SU-DHL-6 (cell line): ENCODE data around the gene LHX2.

Experiments used
- CTCF ChIP-seq: fragments of 200-600 bp; sonication (generic); IDR thresholded peaks from one replicate; pipeline ENCODE4 v1.5.1; 2017; ENCODE audit warnings: antibody characterized with exemption, mild to moderate bottlenecking, low read length, moderate library complexity; ENCODE audit not compliant: insufficient read depth, poor library complexity, severe bottlenecking
- EZH2phosphoT487 ChIP-seq: fragments of 200-600 bp; sonication (generic), shearing (Covaris generic); conservative IDR thresholded peaks from 2 replicates; pipeline ENCODE4 v1.6.1; 2018; ENCODE audit warnings: mild to moderate bottlenecking, antibody characterized with exemption, low read length, moderate library complexity, mixed read lengths

GRCh38 chr9:124001866-124002525, 9.6 kb upstream of the LHX2 start:
- no peak for TF ChIP-seq CTCF
- no peak for TF ChIP-seq EZH2phosphoT487
